PC-9 (cell line): ENCODE data around the gene ITGB3. TPM values are rescaled to one million over a fixed set of nuclear protein-coding genes. Genes with fewer than 3 reads are reported as not detected.

Source experiments
- BruUV-seq: library from RNA; stranded (reverse); fragments of 400-500 nt; replicated peaks from 2 replicates; lab custom pipeline; 2021; lab: Mats Ljungman, UMichigan
- CTCF ChIA-PET: fragments of 300-600 bp; sonication (Branson Sonifier 250); formaldehyde crosslinking; loops from one replicate; lab custom pipeline; 2022; ENCODE audit warnings: antibody characterized with exemption; lab: Charles Lee
- POLR2A ChIA-PET: fragments of 300-600 bp; sonication (Branson Sonifier 250); formaldehyde crosslinking; loops from one replicate; lab custom pipeline; 2022; ENCODE audit warnings: antibody characterized with exemption; ENCODE audit not compliant: unreplicated experiment; lab: Charles Lee
- DNase-seq, 2 experiments: peaks; one replicate each; pipeline versions ENCODE4 v3.0.0 to v3.0.0-alpha.2; 2015 to 2022; ENCODE audit warnings: mixed read lengths in 1 of 2
- H2AFZ ChIP-seq: fragments of 200-600 bp; sonication (generic); 2 replicates; pipeline ENCODE4 v1.8.1; 2017; ENCODE audit warnings: antibody characterized with exemption
- H3F3A ChIP-seq: fragments of 200-600 bp; sonication (generic); 2 replicates; pipeline ENCODE4 v1.8.1; 2017; ENCODE audit warnings: antibody characterized with exemption, mild to moderate bottlenecking, low read depth; ENCODE audit not compliant: insufficient read depth
- H3K27ac ChIP-seq: fragments of 200-600 bp; sonication (generic); 2 replicates; pipeline ENCODE4 v1.6.1; 2016; ENCODE audit warnings: mixed run types
- H3K27me3 ChIP-seq: fragments of 200-600 bp; sonication (generic); 2 replicates; pipeline ENCODE4 v1.6.1; 2016; ENCODE audit warnings: low read depth, mixed run types; ENCODE audit not compliant: insufficient read depth
- H3K36me3 ChIP-seq: fragments of 200-600 bp; sonication (generic); 2 replicates; pipeline ENCODE4 v1.6.1; 2016; ENCODE audit warnings: low read depth, mixed run types
- H3K4me1 ChIP-seq: fragments of 200-600 bp; sonication (generic); replicated peaks from 2 replicates; pipeline ENCODE4 v1.6.1; 2016; ENCODE audit warnings: mixed run types; ENCODE audit not compliant: insufficient read depth
- H3K4me2 ChIP-seq: fragments of 200-600 bp; sonication (generic); 2 replicates; pipeline ENCODE4 v1.6.1; 2017; ENCODE audit warnings: mixed run types
- H3K4me3 ChIP-seq: fragments of 200-600 bp; sonication (generic); 2 replicates; pipeline ENCODE4 v1.6.1; 2016; ENCODE audit warnings: mixed run types
- H3K79me2 ChIP-seq: fragments of 200-600 bp; sonication (generic); 2 replicates; pipeline ENCODE4 v1.6.1; 2017; ENCODE audit warnings: low read depth, mixed run types
- H3K9me2 ChIP-seq: fragments of 200-600 bp; sonication (generic); 2 replicates; pipeline ENCODE4 v1.8.1; 2017; ENCODE audit warnings: mild to moderate bottlenecking; ENCODE audit not compliant: insufficient read depth
- H3K9me3 ChIP-seq: fragments of 200-600 bp; sonication (generic); 2 replicates; pipeline ENCODE4 v1.8.1; 2016; ENCODE audit warnings: low read depth; ENCODE audit not compliant: insufficient read depth
- H4K20me1 ChIP-seq: fragments of 200-600 bp; sonication (generic); 2 replicates; pipeline ENCODE4 v1.8.1; 2017; ENCODE audit not compliant: insufficient read depth
- EZH2 ChIP-seq: fragments of 200-600 bp; sonication (generic); IDR thresholded peaks from 2 replicates; pipeline ENCODE4 v1.8.0; 2017; ENCODE audit warnings: antibody characterized with exemption, low read depth
- intact Hi-C: fragments of 100-400 bp; cut with micrococcal nuclease; formaldehyde crosslinking; loops from one replicate; pipeline ENCODE4 v1.10.0; 2022; ENCODE audit not compliant: unreplicated experiment
- total RNA-seq: library from RNA; stranded (reverse); gene quantifications from 2 replicates; pipeline ENCODE4 v1.2.3, GENCODE V29; 2021
- TF ChIP-seq, protein P1 (sequence below): fragments of 200-600 bp; sonication (generic); conservative IDR thresholded peaks from 2 replicates; pipeline ENCODE4 v1.6.1; 2017; ENCODE audit warnings: mixed run types, antibody characterized with exemption, mild to moderate bottlenecking, moderate library complexity

ITGB3 gene
- total RNA-seq, 1 experiment from 2014 or later = 0.31 TPM

DNA sequence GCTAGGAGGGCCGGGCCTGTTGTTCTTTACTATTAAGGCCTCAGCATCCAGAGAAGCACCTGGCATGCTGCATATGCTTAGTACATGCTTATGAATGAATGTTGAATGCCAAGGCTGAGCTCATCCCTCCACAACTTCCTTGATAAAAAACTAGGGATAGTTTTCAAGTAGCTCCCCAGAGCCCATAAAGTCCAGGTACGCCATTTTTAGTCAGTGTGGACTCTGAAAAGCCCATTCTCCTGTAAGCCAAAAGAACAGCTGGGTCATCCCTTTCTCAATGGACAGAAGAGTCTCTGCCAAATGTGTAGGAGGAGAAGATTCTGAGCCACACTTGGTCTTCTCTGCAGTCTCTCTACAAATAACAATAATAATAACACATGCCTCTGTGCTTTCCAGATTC, 8.9 kb upstream of the ITGB3 start:
- Histone ChIP-seq H3F3A (peaks cover 20% of the 10 kb centered on the region), H3K27me3 (no peaks in the 10 kb centered on the region), H2AFZ (no peak overlapping the region), H4K20me1 (no peaks in the 10 kb centered on the region), H3K4me2 (no peak overlapping the region), H3K4me3 (no peak overlapping the region), H3K9me2 (no peaks in the 10 kb centered on the region), H3K27ac (no peak overlapping the region), H3K4me1 (peaks cover 20% of the 10 kb centered on the region), H3K9me3 (no peaks in the 10 kb centered on the region), H3K36me3 (no peaks in the 10 kb centered on the region), H3K79me2 (no peaks in the 10 kb centered on the region)
- BruUV-seq = no TSS peak
- CTCF ChIA-PET = no interaction called here
- DNase-seq = no peak
- POLR2A ChIA-PET = no interaction called here
- no peak for TF ChIP-seq EZH2
- TF ChIP-seq, protein P1, sequence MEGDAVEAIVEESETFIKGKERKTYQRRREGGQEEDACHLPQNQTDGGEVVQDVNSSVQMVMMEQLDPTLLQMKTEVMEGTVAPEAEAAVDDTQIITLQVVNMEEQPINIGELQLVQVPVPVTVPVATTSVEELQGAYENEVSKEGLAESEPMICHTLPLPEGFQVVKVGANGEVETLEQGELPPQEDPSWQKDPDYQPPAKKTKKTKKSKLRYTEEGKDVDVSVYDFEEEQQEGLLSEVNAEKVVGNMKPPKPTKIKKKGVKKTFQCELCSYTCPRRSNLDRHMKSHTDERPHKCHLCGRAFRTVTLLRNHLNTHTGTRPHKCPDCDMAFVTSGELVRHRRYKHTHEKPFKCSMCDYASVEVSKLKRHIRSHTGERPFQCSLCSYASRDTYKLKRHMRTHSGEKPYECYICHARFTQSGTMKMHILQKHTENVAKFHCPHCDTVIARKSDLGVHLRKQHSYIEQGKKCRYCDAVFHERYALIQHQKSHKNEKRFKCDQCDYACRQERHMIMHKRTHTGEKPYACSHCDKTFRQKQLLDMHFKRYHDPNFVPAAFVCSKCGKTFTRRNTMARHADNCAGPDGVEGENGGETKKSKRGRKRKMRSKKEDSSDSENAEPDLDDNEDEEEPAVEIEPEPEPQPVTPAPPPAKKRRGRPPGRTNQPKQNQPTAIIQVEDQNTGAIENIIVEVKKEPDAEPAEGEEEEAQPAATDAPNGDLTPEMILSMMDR = no peak
- intact Hi-C loops = loop anchor here (5.0 kb wide), 1 partner anchor 33 kb away; no protein-coding TSS in a partner anchor

DNA sequence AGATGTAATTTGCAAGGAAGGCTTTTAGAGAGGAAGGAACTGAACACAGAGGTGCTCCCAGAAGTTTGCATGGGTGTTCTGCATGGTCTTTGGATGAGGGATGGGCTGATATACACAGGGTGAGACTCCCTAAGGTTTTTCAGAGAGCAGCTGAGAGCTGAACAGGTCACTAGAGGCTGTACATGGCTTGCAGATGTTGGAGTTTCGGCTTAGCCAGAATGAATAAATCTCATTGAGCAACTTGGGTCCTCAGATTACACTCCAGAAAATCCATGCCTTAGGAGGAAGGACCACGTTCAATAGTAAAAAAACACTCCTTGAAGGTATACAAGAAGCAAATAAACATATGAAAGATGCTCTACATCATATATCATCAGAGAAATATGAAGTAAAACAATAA, 7.5 kb upstream of the ITGB3 start:
- Histone ChIP-seq H3K9me2 (no peaks in the 10 kb centered on the region), H3K27me3 (no peaks in the 10 kb centered on the region), H2AFZ (no peak overlapping the region), H3K27ac (no peak overlapping the region), H3F3A (peaks cover 7% of the 10 kb centered on the region; the same call in 1 of the 2 replicates), H3K79me2 (no peaks in the 10 kb centered on the region), H3K36me3 (no peaks in the 10 kb centered on the region), H3K4me3 (no peak overlapping the region), H3K4me1 (peaks cover 5% of the 10 kb centered on the region), H3K9me3 (no peaks in the 10 kb centered on the region), H3K4me2 (no peak overlapping the region), H4K20me1 (no peaks in the 10 kb centered on the region)
- TF ChIP-seq EZH2 = no peak
- TF ChIP-seq, protein P1 = no peak
- no TSS peak for BruUV-seq
- ChIA-PET POLR2A (no interaction called here), CTCF (no interaction called here)
- no peak for DNase-seq
- intact Hi-C loops = no loop called here

DNA sequence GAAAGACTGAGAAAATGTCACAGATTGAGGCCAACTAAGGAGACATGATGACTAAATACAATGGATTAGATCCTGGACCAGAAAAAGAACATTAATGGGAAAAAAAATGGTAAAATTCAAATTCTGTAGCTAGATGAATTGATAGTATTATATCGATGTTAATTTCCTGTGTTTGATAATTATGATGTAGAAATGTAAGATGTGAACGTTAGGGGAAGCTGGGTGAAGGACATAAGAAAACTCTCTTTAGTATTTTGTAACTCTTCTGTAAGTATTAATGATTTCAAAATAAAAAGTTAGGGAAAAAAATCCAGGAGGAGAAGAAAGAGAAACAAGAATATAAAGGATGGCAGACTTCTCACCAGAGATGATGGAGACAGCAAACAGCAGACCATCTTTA, 2.8 kb upstream of the ITGB3 start:
- intact Hi-C loops = no loop called here

More for the DNA sequence above, 2.8 kb upstream of the ITGB3 start:
- no peak for DNase-seq
- Histone ChIP-seq H3K4me3 (no peak overlapping the region), H3K27ac (no peak overlapping the region), H3F3A (peaks cover 16% of the 10 kb centered on the region; the same call in 1 of the 2 replicates), H3K79me2 (no peaks in the 10 kb centered on the region), H3K27me3 (no peaks in the 10 kb centered on the region), H3K9me3 (no peaks in the 10 kb centered on the region), H3K4me2 (no peak overlapping the region), H3K4me1 (peaks cover 26% of the 10 kb centered on the region), H2AFZ (no peak overlapping the region), H3K36me3 (no peaks in the 10 kb centered on the region), H4K20me1 (no peaks in the 10 kb centered on the region), H3K9me2 (no peaks in the 10 kb centered on the region)
- ChIA-PET POLR2A (no interaction called here), CTCF (no interaction called here)
- BruUV-seq = no TSS peak
- TF ChIP-seq EZH2 = no peak
- TF ChIP-seq, protein P1 = no peak
